ENCODE measurements around the gene FAM20B. TPM values are rescaled to one million over a fixed set of nuclear protein-coding genes. Genes with fewer than 3 reads are reported as not detected.

Gene FAM20B
- total and polyA plus RNA-seq, 2 of the 13 experiments (the other 11 are each of a cell fraction or from before 2014, with no cell fraction given) = 13.8 to 26.9 TPM

GRCh38 chr1:179047636-179047997 lies 21.9 kb downstream of the FAM20B start:
- no peak for FAIRE-seq

More at GRCh38 chr1:179047636-179047997, 21.9 kb downstream of the FAM20B start:
- H3K9me3 ChIP-seq (ENCODE audit: low read length) = no peaks in the 10 kb centered on the region
- H4K20me1 ChIP-seq (ENCODE audit: insufficient read depth, low read length) = no peaks in the 10 kb centered on the region
- no peak overlapping the region for H3K4me2 ChIP-seq (ENCODE audit: low read depth, low read length)
- H2AFZ ChIP-seq (ENCODE audit: low read length) = no peak overlapping the region
- H3K4me1 ChIP-seq (ENCODE audit: insufficient read depth, low read length) = peaks cover 47% of the 10 kb centered on the region
- H3K36me3 ChIP-seq (replicated peaks in 1 of 2; ENCODE audit: control insufficient read depth in 1 of 2, insufficient read depth in 2 of 2, low read length in 2 of 2) = peaks cover 0 to 6% of the 10 kb centered on the region in 2 experiments; a peak in 3 of 5 replicates
- in situ Hi-C loops (cut with HindIII; ENCODE audit: extremely low pct_ligation_motif_present, low pct_unique_long_range_greater_than_20kb) (no loop called here), intact Hi-C loops (cut with micrococcal nuclease; ENCODE audit: unreplicated experiment) (no loop called here)
- H3K4me3 ChIP-seq (replicated peaks in 1 of 3; ENCODE audit: insufficient read depth in 1 of 3, low read depth in 2 of 3, low read length in 3 of 3) = no peak overlapping the region
- CTCF ChIA-PET (ENCODE audit: low intra/inter-chr PET ratio, low total read pairs) = no interaction called here
- H3K79me2 ChIP-seq (ENCODE audit: insufficient read depth, low read length) = peaks cover 11% of the 10 kb centered on the region
- no peak overlapping the region for H3K9ac ChIP-seq (ENCODE audit: insufficient read depth, low read depth, low read length)
- POLR2A ChIA-PET = no interaction called here
- ATAC-seq = no peak
- TF ChIP-seq PRDM4 (CRISPR knock-in tag; IDR thresholded peaks at IDR 0.05; ENCODE audit: borderline replicate concordance) (no peak), ZNF484 (CRISPR knock-in tag; IDR thresholded peaks at IDR 0.05; ENCODE audit: borderline replicate concordance, low read depth) (no peak), CREB1 (IDR thresholded peaks at IDR 0.05) (no peak), CREB1 (CRISPR knock-in tag; IDR thresholded peaks at IDR 0.05) (no peak), KDM5A (IDR thresholded peaks at IDR 0.05; ENCODE audit: borderline replicate concordance, low read length) (no peak), ZBTB3 (CRISPR knock-in tag; IDR thresholded peaks at IDR 0.05; ENCODE audit: borderline replicate concordance, low read depth) (no peak), KDM1A (CRISPR knock-in tag; IDR thresholded peaks at IDR 0.05) (no peak), MLXIP (CRISPR knock-in tag; IDR thresholded peaks at IDR 0.05; ENCODE audit: borderline replicate concordance) (no peak), ZNF605 (CRISPR knock-in tag; IDR thresholded peaks at IDR 0.05) (no peak), GATA4 (IDR thresholded peaks at IDR 0.05; ENCODE audit: borderline replicate concordance, low read depth) (no peak), THRA (CRISPR knock-in tag; IDR thresholded peaks at IDR 0.05; ENCODE audit: borderline replicate concordance) (no peak), ZFAT (CRISPR knock-in tag; conservative IDR thresholded peaks at IDR 0.05) (no peak), XBP1 (CRISPR knock-in tag; IDR thresholded peaks at IDR 0.05) (no peak), RARG (CRISPR knock-in tag; IDR thresholded peaks at IDR 0.05; ENCODE audit: low read depth) (no peak), KAT7 (CRISPR knock-in tag; IDR thresholded peaks at IDR 0.05; ENCODE audit: borderline replicate concordance) (no peak), MXD1 (CRISPR knock-in tag; IDR thresholded peaks at IDR 0.05) (no peak)
- BruUV-seq (replicated peaks) = no TSS peak
- peak overlapping the region; percentile 50 for H3K27ac ChIP-seq (ENCODE audit: extremely low read length, insufficient read depth, low read length)
- H3K27me3 ChIP-seq (ENCODE audit: control insufficient read depth in 1 of 2, insufficient read depth in 2 of 2, low read length in 2 of 2) = no peaks in the 10 kb centered on the region
- no peak for DNase-seq (ENCODE audit: low spot score)
